Measurements from ENCODE around the gene PLA2G4E. TPM values are rescaled to one million over a fixed set of nuclear protein-coding genes. Genes with fewer than 3 reads are reported as not detected.

PLA2G4E gene
- total RNA-seq, 1 donor from 2014 or later, result 8.8 TPM

DNA sequence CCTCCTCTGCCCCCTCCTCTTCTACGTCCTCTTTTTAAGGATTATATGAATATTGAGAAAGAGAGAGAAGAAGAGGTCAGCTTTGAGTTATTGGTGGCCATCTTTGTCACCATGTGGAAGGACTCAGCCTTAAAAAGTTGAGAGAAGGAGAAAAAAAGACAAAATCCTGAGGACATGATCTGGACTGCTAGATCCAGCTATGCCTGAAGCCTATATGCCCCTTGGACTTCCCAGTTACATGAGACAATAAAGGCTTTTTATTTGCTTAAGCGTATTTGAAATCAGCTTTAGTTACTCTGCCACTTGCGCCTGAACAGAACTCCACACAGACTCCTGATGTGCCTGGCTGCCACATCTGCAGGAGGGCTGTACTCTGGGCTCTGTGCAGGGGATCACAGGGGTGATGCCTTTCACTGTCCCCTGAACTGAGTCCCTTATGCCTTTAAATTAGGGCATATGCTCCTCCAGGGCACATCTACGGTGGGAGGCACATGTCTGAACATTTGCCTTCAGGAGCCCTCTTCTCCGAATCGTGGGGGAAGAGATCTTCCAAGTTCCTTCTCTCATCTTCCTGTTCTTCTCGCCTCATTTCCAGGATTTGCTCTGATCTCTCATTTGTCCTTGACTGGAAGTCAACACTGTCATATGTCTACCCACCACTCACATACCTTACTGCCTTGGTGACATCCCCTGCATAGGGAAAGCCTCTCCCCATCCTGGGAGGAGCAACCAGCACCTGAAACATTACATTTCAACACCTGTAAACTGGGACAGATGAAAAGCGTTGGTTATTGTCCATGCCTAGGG lies 14.0 kb upstream of the PLA2G4E start:
- DNase-seq (ENCODE audit: extremely low spot score in 2 of 2), result no peak
- H3K4me1 ChIP-seq, result peaks cover 9% of the 10 kb centered on the region

DNA sequence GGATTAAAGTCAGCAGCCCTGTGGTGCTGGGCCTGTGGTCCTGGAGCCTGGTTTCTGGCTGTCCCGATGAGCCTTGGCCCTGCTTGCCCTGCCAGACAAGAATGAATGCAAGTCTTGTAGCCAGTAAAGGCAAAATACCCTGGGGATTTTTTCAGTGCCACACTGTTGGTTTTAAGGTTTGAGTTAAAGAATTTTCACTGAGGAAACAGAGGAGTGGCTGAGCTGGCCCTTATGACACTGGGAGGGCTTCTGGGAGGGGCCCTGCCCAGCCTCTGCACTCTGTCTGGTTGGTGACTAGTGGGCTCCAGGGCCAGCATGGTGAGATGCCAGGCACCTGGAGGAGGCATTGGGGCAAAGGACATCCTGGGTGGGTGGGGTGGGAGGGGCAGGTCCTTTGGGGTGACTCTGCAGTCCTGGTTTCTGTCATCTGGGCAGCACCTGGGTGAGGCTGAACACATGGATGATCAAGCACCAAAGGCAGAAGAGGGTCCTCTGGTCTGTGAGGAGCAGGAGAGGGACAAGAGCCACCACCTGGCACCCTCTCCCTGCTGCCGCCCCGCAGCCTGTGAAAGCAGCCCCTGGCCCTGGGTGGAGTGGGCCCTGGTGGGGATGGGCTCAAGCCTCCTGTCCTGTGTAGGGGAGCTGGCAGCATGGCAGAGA lies 12.5 kb upstream of the PLA2G4E start:
- Histone ChIP-seq H3K4me3 (no peak overlapping the region), H3K27me3 (no peaks in the 10 kb centered on the region), H3K27ac (no peak overlapping the region), H3K9me3 (no peaks in the 10 kb centered on the region), H3K4me1 (peaks cover 9% of the 10 kb centered on the region), H3K36me3 (no peaks in the 10 kb centered on the region)
- DNase-seq (ENCODE audit: extremely low spot score in 2 of 2), result no peak
- intact Hi-C loops (cut with DNase I), result no loop called here
- TF ChIP-seq POLR2A (IDR thresholded peaks at IDR 0.05) (no peak), POLR2AphosphoS5 (IDR thresholded peaks at IDR 0.05; ENCODE audit: insufficient read depth in 1 of 2, low read depth in 1 of 2) (no peak)
- TF ChIP-seq, protein P1, sequence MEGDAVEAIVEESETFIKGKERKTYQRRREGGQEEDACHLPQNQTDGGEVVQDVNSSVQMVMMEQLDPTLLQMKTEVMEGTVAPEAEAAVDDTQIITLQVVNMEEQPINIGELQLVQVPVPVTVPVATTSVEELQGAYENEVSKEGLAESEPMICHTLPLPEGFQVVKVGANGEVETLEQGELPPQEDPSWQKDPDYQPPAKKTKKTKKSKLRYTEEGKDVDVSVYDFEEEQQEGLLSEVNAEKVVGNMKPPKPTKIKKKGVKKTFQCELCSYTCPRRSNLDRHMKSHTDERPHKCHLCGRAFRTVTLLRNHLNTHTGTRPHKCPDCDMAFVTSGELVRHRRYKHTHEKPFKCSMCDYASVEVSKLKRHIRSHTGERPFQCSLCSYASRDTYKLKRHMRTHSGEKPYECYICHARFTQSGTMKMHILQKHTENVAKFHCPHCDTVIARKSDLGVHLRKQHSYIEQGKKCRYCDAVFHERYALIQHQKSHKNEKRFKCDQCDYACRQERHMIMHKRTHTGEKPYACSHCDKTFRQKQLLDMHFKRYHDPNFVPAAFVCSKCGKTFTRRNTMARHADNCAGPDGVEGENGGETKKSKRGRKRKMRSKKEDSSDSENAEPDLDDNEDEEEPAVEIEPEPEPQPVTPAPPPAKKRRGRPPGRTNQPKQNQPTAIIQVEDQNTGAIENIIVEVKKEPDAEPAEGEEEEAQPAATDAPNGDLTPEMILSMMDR (IDR thresholded peaks at IDR 0.05), result no peak

More for the DNA sequence above, 14.0 kb upstream of the PLA2G4E start:
- Histone ChIP-seq H3K4me3 (no peak overlapping the region), H3K27ac (peak overlapping the region; percentile 13), H3K36me3 (no peaks in the 10 kb centered on the region), H3K9me3 (no peaks in the 10 kb centered on the region), H3K27me3 (no peaks in the 10 kb centered on the region)
- intact Hi-C loops (cut with DNase I), result no loop called here
- TF ChIP-seq, protein P1 (IDR thresholded peaks at IDR 0.05), result no peak
- no peak for TF ChIP-seq POLR2A (IDR thresholded peaks at IDR 0.05)
- no peak for TF ChIP-seq POLR2AphosphoS5 (IDR thresholded peaks at IDR 0.05; ENCODE audit: insufficient read depth in 1 of 2, low read depth in 1 of 2)

DNA sequence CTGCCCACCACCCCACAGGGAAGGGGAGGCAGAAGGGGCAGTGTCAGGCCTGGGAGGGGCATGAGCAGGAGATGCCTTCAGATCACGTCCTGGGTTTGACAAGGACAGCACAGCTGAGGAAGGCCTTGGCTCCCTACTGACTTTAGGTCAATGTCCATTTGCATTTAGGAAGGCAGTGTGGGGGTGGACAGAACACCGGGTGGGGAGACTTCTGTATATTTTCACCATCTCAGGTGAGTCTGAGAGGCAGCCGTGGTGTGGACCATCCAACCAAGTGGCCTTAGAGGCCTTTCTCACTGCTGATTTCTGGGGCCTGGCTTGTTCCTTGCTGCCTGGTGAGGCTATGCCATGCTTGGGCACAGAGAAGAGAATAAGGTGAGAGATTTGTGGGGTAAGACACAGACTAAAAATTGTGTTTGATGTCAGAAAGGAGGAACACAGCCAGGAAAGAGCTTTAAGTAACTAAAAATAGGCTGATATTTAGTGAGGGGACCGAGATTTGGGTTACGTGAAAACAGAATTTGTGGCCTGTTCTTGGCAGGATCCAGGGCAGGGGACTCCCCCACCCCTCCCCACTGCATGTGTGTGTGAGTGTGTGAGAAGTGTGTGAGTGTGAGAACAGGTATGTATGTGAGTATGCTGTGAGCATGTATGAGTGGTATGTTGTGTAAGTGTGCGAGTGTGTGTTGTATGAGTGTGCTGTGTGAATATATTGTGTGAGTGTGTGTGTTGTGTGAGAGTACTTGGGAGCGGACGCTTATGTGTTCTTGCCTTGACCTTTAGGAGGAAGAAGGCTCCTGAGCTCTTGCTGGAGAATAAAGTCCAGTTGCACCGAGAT lies 11.8 kb upstream of the PLA2G4E start:
- Histone ChIP-seq H3K36me3 (no peaks in the 10 kb centered on the region), H3K4me3 (no peak overlapping the region), H3K27me3 (no peaks in the 10 kb centered on the region), H3K9me3 (no peaks in the 10 kb centered on the region), H3K27ac (no peak overlapping the region), H3K4me1 (peaks cover 9% of the 10 kb centered on the region)
- intact Hi-C loops (cut with DNase I), result no loop called here
- TF ChIP-seq POLR2AphosphoS5 (IDR thresholded peaks at IDR 0.05; ENCODE audit: insufficient read depth in 1 of 2, low read depth in 1 of 2) (no peak), POLR2A (IDR thresholded peaks at IDR 0.05) (no peak)
- TF ChIP-seq, protein P1 (IDR thresholded peaks at IDR 0.05), result no peak
- no peak for DNase-seq (ENCODE audit: extremely low spot score in 2 of 2)

DNA sequence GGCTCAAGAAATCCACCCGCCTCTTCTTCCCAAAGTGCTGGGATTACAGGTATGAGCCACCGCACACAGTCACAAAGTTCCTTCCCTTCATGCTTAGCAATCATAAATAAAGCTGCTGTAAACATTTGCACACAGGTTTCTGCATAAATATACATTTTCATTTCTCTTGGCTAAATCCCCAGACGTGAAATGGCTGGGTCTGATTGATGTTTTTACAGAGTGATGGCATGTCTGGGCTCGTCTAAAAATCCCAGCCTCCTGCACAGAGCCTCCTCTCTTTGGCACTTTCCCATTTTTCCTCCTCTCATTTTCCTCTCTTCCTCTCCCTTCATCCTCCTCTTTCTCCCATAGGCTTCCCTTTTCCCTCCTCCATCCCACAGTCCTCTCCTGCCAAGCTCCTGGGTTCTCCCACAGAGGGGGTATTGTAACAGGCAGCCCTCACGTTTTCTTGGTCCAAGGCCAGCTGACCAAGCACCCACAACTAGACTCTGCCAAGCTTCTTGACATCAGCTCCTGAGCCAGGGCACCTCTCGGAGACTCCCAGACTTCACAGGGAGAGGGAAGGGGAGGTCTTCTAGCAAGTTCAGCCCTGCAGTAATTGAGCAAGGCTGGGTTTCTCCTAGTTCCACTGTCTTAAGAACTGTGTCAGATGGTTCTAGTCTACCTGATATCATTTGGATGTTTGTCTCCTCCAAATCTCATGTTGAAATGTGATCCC lies 10.5 kb upstream of the PLA2G4E start:
- H3K9me3 ChIP-seq, result no peaks in the 10 kb centered on the region
- peak overlapping the region; percentile 1 for H3K27ac ChIP-seq
- no peak for DNase-seq (ENCODE audit: extremely low spot score in 2 of 2)
- TF ChIP-seq, protein P1 (IDR thresholded peaks at IDR 0.05), result no peak
- TF ChIP-seq POLR2AphosphoS5 (IDR thresholded peaks at IDR 0.05; ENCODE audit: insufficient read depth in 1 of 2, low read depth in 1 of 2), result peak in 1 of 2 donors; percentile 12
- no peaks in the 10 kb centered on the region for H3K36me3 ChIP-seq
- peaks cover 9% of the 10 kb centered on the region for H3K4me1 ChIP-seq
- no peak overlapping the region for H3K4me3 ChIP-seq
- intact Hi-C loops (cut with DNase I), result no loop called here
- no peaks in the 10 kb centered on the region for H3K27me3 ChIP-seq
